HPDE6-E6E7 (cell line): ENCODE measurements around the gene HOTAIR.

Experiments
- DNase-seq: peaks from one replicate; pipeline ENCODE4 v3.0.0; 2011; ENCODE audit warnings: missing footprints; ENCODE audit errors: extremely low spot score

Gene HOTAIR

DNA sequence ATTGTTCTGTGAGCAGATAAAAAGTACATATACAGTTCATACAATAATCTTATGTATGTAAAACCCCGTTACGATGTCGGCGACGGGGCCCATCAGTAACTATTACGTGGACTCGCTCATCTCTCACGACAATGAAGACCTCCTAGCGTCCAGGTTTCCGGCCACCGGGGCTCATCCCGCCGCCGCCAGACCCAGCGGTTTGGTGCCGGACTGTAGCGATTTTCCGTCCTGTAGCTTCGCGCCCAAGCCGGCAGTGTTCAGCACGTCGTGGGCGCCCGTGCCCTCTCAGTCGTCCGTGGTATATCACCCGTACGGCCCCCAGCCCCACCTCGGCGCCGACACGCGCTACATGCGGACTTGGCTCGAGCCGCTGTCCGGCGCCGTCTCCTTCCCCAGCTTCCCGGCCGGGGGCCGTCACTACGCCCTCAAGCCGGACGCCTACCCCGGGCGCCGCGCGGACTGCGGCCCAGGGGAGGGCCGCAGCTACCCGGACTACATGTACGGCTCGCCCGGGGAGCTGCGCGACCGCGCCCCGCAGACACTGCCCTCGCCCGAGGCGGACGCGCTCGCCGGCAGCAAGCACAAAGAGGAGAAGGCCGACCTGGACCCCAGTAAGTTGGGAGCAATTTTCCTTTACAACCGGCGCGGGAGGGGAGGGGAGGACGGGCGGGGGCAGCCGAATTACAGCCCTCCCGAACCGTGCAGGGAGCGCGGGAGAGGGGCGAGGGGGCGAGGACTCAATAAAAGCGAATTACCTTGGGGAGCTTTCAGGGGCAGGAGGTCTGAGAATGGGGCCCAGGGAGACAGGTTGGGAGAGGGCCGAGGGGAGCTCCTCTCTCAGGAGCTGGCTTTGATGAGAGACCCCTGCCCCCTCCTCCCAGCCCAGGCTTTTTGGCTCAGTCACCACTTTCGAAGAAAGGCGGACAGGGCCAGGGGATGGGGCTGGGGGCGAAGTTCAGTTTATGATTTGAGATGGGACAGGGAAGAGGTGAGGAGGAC is 25.7 kb upstream of the HOTAIR start, which contains the start of gene HOXC9:
TSS of gene HOXC9 (plus strand) at position 46 of the 999 bp plus-strand sequence. CDS start at position 74, 28 bp downstream.
- DNase-seq, result no peak

GRCh38 chr12:53999559-54000115 is 24.9 kb upstream of the HOTAIR start:
- DNase-seq, result no peak

DNA sequence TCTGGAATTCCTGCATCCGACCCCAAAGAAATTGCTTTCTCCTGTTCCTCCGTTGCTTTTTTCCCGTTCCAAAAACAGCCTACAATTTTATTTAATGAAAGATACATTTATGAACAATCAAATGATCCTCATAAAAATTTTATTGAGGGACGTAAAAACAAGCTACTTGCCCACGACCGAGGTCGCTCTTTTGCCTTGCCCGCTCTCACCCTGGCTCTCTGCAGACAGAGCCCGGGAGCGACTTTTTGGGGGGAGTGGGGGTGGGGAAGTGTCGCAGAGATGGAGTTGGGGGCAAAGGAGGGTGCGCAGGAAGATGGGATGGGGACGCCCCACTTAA is 24.1 kb upstream of the HOTAIR start:
- DNase-seq, result no peak

DNA sequence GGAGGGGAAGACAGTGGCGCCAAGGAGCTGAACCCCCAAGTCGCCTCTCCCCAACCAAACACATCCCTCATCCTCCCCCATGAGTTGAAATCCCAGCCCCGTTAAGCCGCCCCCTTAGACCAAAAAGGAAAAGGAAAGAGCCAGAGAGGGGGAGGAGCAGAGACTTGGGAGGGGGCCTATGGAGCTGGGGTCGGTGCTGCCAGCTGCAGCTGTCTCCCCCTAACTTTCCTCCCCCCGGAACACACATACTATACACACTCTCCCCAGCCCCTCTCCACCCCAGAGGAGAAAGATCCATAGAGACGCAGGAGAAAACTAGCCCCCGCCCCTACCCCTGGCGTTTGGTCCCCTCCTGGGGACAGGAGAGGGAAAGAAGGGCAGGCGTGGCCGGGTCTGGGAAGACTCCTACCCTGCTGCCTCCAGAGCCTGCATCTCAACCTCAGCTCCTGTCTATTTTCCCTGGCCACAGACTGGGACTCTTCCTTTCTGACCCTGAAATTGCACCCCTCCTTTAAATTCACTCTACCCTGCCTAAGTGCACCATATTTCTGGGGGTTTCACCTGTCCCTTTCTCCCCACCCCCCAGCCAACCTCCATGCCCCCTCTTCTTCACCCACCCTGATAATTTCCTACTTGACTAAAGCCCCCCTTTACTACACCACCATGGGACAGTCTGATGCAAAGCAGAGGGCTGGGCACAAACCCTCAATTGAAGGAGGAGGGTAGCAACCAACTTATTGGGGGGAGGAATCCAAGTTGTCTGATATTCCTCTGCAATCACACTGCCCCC is 23.6 kb upstream of the HOTAIR start:
- no peak for DNase-seq

GRCh38 chr12:53997204-53998109 is 22.7 kb upstream of the HOTAIR start:
- no peak for DNase-seq

GRCh38 chr12:53996240-53997203 is 21.8 kb upstream of the HOTAIR start:
- DNase-seq, result no peak

GRCh38 chr12:53995378-53996239 is 20.9 kb upstream of the HOTAIR start:
- DNase-seq, result no peak

- DNase-seq, result no peak
Observed at GRCh38 chr12:53995002-53995377, 20.2 kb upstream of the HOTAIR start.

DNA sequence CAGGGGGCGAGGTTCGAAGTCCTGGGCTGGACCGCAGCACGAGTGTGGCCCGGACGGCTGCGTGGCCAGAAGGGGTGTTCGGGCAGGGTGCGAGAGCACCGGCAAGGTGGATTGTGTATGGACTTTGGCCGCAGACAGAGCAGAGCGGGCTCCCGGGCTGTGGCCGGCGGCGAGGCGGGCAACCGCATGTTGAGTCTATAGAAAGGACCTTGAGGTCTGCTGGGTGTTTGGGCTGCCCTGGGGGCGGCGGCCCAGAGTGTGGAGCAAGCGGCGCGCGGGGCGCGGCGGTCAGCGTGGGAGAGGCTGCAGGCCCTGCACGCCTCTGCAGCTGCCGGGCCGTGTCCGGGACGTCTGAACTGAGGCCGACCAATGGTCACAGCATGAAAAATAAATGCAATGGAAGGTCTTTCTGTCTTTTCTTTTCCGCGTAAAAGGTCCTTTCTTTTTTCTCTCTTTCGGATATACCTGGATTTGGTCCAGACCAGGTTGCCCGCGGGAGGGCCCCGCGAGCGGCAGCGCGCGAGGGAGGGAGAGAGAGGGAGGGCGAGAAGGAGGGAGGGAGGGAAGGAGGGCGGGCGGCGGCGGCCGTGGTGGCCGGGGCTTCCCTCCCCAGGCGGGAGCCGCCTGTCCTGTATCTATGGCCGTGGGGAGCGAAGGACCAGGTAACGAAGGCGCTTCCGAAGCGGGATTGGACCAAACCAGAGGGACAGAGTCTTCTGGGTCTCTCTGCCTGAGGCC is 19.7 kb upstream of the HOTAIR start:
- no peak for DNase-seq

DNA sequence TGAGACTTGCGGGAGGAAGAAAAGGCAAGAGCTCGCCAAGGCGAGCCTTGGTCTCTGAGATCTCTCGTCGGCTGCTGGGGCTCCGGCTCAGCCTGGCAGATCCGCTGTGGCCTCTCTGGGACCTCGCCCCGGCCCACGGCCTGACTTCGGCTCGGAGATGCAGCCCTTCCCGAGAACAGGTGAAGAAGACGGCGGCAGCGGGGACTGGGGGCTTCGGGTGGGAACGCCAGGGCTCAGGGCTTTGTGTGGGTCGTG is 19.2 kb upstream of the HOTAIR start:
- DNase-seq, result no peak

- no peak for DNase-seq
Observed at GRCh38 chr12:53993162-53994008, 18.6 kb upstream of the HOTAIR start.

- no peak for DNase-seq
Observed at GRCh38 chr12:53992377-53992889, 17.7 kb upstream of the HOTAIR start.

DNA sequence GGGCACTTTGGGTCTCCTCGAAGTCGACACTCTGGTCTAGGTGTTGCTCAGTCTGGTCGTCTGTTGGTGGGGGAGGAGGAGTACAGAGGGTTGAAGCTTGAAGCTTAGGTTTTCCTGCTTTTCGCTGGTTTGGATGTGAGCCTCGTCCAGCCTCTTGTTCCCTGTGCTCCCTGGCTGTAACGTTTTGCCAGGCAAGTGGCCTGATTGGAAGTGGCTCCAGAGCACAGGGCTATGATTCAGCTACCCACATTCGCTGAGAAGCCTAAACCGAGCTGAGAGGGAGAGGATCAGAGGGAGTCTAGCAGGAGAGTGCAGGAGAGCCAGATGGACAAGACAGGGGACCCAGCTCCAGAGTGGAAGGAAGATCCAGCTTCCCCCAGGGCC is 16.3 kb upstream of the HOTAIR start:
- no peak for DNase-seq

GRCh38 chr12:53990311-53991076 is 15.7 kb upstream of the HOTAIR start:
- no peak for DNase-seq

- DNase-seq, result no peak
Observed at GRCh38 chr12:53989227-53990113, 14.7 kb upstream of the HOTAIR start.
